Measurements from ENCODE around the gene C3orf22. TPM values are rescaled to one million over a fixed set of nuclear protein-coding genes. Genes with fewer than 3 reads are reported as not detected.

The C3orf22 gene
- total RNA-seq, 1 experiment from 2014 or later, result not detected

- no peak for DNase-seq (ENCODE audit: low spot score)
These were observed 1.9 kb downstream of the C3orf22 start for GRCh38 chr3:126556637-126557414.

- no peak for DNase-seq (ENCODE audit: low spot score)
These were observed 2.7 kb downstream of the C3orf22 start for GRCh38 chr3:126555795-126556636.

GRCh38 chr3:126554560-126555525 is 3.9 kb downstream of the C3orf22 start:
- no peak for DNase-seq (ENCODE audit: low spot score)

- DNase-seq (ENCODE audit: low spot score), result no peak
These were observed 5.2 kb downstream of the C3orf22 start for GRCh38 chr3:126553284-126554084.

GRCh38 chr3:126552688-126553283 is 5.9 kb downstream of the C3orf22 start:
- DNase-seq (ENCODE audit: low spot score), result no peak

- no peak for DNase-seq (ENCODE audit: low spot score)
These were observed 6.7 kb downstream of the C3orf22 start for GRCh38 chr3:126551839-126552687.

- no peak for DNase-seq (ENCODE audit: low spot score)
These were observed 7.5 kb downstream of the C3orf22 start for GRCh38 chr3:126551121-126551838.

- no peak for DNase-seq (ENCODE audit: low spot score)
These were observed 8.2 kb downstream of the C3orf22 start for GRCh38 chr3:126550488-126551051.

GRCh38 chr3:126549861-126550487 is 8.8 kb downstream of the C3orf22 start:
- DNase-seq (ENCODE audit: low spot score), result no peak

- no peak for DNase-seq (ENCODE audit: low spot score)
These were observed 9.9 kb downstream of the C3orf22 start for GRCh38 chr3:126548556-126549466.

- DNase-seq (ENCODE audit: low spot score), result no peak
These were observed 11.0 kb downstream of the C3orf22 start for GRCh38 chr3:126547721-126548120.

GRCh38 chr3:126546549-126547239 is 12.0 kb downstream of the C3orf22 start:
- DNase-seq (ENCODE audit: low spot score), result no peak

GRCh38 chr3:126546013-126546412 is 12.7 kb downstream of the C3orf22 start:
- DNase-seq (ENCODE audit: low spot score), result no peak

- DNase-seq (ENCODE audit: low spot score), result no peak
These were observed 13.2 kb downstream of the C3orf22 start for GRCh38 chr3:126545544-126545943.

- no peak for DNase-seq (ENCODE audit: low spot score)
These were observed 14.0 kb downstream of the C3orf22 start for GRCh38 chr3:126544596-126545281.
